ENCODE data around the gene CAPZA1. TPM values are rescaled to one million over a fixed set of nuclear protein-coding genes. Genes with fewer than 3 reads are reported as not detected.

The CAPZA1 gene
- total RNA-seq, 4 donors from 2014 or later: 27.1 to 58.1 (median 35.2) TPM

DNA sequence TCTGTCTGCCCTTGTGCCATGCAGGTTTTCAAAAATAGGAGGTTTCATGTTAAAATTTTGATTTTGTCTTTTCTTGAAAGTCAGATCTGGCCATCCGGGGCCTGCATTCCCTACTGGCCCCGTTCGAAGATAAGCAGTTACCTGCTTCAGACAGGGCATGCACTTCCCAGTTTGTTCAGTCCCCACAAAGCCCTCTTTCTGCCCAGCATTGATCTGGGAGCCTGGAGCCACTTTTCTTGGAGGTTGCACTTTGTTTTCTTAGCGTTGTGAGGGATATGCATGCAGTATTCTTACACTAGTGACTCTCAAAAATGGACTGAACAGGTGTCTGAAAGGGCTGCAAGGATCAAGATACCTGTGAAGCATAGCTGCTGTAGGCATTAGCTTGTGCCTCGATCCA, 66.3 kb downstream of the CAPZA1 start:
- Histone ChIP-seq H3K4me3 (no peak overlapping the region), H3K27me3 (no peaks in the 10 kb centered on the region), H3K27ac (no peak overlapping the region), H3K36me3 (no peaks in the 10 kb centered on the region), H3K9me3 (no peaks in the 10 kb centered on the region), H3K4me1 (peaks cover 0 to 8% of the 10 kb centered on the region in 2 donors)
- no peak for ATAC-seq
- TF ChIP-seq POLR2A (IDR thresholded peaks at IDR 0.05): no peak
- TF ChIP-seq CTCF (IDR thresholded peaks at IDR 0.05 in 4 of 5, conservative IDR thresholded peaks at IDR 0.05 in 1 of 5): no peak
- in situ Hi-C loops (cut with MboI; ENCODE audit: low sequenced_read_pairs in 4 of 4): no loop called here
- no peak for DNase-seq
- intact Hi-C loops (cut with DNase I; ENCODE audit: low total_unique reads): no loop called here

DNA sequence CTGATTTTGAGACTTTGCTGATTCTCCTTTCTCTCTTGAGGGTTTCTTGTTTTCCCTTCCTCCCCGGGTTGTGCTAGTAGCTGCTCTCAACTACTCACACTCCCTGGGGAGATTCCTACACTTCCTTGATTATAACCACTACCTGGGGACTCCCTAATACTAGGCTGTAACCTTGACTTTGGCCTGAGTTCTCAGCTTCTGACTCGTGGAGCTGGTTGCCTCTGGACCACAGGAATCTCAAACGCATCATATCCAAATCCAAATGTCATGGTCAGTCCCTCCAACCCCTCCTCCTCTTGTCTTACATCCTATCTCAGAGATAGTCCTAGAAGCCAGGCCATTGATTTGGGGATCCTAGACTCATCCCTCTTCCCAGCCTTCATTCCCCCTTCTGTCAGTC, 66.8 kb downstream of the CAPZA1 start:
- in situ Hi-C loops (cut with MboI; ENCODE audit: low sequenced_read_pairs in 4 of 4) (no loop called here), intact Hi-C loops (cut with DNase I; ENCODE audit: low total_unique reads) (no loop called here)
- no peak for TF ChIP-seq POLR2A (IDR thresholded peaks at IDR 0.05)
- TF ChIP-seq CTCF (IDR thresholded peaks at IDR 0.05 in 4 of 5, conservative IDR thresholded peaks at IDR 0.05 in 1 of 5): no peak
- ATAC-seq (no peak), DNase-seq (no peak)
- Histone ChIP-seq H3K4me3 (no peak overlapping the region), H3K27ac (no peak overlapping the region), H3K4me1 (peaks cover 0 to 8% of the 10 kb centered on the region in 2 donors), H3K9me3 (no peaks in the 10 kb centered on the region), H3K27me3 (no peaks in the 10 kb centered on the region), H3K36me3 (peaks cover 0 to under 1% of the 10 kb centered on the region in 2 donors)

DNA sequence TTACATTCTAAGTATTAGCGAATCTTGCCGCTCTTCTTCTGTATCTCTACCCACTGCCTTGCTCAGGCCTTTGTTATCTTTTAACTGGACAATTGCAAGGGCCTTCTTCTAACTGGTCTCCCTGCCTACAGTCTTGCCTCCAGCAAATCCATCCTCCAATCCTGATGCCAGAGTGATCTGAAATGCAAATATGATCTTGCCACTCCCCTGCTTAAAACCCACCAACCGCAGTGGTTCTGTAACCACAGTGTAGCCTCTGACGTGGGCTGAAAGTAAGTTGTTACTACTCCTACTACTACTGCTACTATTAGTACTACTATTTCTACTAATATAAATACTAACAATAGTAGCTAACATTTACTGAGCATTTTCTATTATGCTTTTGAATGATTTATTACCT, 67.2 kb downstream of the CAPZA1 start:
- in situ Hi-C loops (cut with MboI; ENCODE audit: low sequenced_read_pairs in 4 of 4): no loop called here
- no peak overlapping the region for H3K4me3 ChIP-seq
- no peak for ATAC-seq
- intact Hi-C loops (cut with DNase I; ENCODE audit: low total_unique reads): no loop called here
- no peaks in the 10 kb centered on the region for H3K27me3 ChIP-seq
- TF ChIP-seq POLR2A (IDR thresholded peaks at IDR 0.05): no peak
- TF ChIP-seq CTCF (IDR thresholded peaks at IDR 0.05 in 4 of 5, conservative IDR thresholded peaks at IDR 0.05 in 1 of 5): no peak
- no peak overlapping the region for H3K27ac ChIP-seq
- peaks cover 0 to 5% of the 10 kb centered on the region in 2 donors for H3K36me3 ChIP-seq
- H3K9me3 ChIP-seq: no peaks in the 10 kb centered on the region
- peaks cover 0 to 8% of the 10 kb centered on the region in 2 donors for H3K4me1 ChIP-seq
- DNase-seq: no peak

DNA sequence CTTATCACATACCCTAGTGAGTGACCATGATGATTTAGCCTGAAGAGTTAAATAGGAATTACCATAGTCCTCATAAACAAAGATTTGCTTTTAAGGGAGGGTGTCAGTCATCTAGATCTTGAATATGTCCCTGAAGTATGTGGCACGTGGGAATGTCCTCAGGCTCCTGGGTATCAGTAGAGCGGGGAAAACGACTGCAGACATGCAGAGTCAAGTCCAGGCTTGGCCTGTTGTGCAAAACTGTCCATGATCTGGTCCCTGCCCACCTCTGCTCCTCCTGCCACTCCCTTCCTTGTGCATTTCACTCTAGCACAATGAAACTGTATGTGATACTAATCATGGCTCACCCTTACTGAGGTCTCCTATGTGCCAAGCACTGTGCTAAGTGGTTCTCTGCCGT, 67.7 kb downstream of the CAPZA1 start:
- in situ Hi-C loops (cut with MboI; ENCODE audit: low sequenced_read_pairs in 4 of 4) (no loop called here), intact Hi-C loops (cut with DNase I; ENCODE audit: low total_unique reads) (no loop called here)
- Histone ChIP-seq H3K9me3 (no peaks in the 10 kb centered on the region), H3K4me3 (no peak overlapping the region), H3K4me1 (peaks cover 0 to 8% of the 10 kb centered on the region in 2 donors), H3K36me3 (peaks cover 0 to 10% of the 10 kb centered on the region in 2 donors), H3K27ac (no peak overlapping the region), H3K27me3 (no peaks in the 10 kb centered on the region)
- ATAC-seq: no peak
- TF ChIP-seq CTCF (IDR thresholded peaks at IDR 0.05 in 4 of 5, conservative IDR thresholded peaks at IDR 0.05 in 1 of 5): no peak
- TF ChIP-seq POLR2A (IDR thresholded peaks at IDR 0.05): no peak
- no peak for DNase-seq

Measured in gastrocnemius medialis (tissue), 4 donors.